HepG2 (cell line): ENCODE data around the gene ZNF684. TPM values are rescaled to one million over a fixed set of nuclear protein-coding genes. Genes with fewer than 3 reads are reported as not detected.

Experiments used
- ATM ChIP-seq: fragments of 450-650 bp; IDR thresholded peaks from 2 replicates; pipeline ENCODE4 v1.7.1; 2017; ENCODE audit warnings: mild to moderate bottlenecking, borderline replicate concordance
- CAMTA2 ChIP-seq: sonication (generic); formaldehyde crosslinking; IDR thresholded peaks from 2 replicates; pipeline ENCODE4 v1.4.0; 2020; ENCODE audit warnings: mild to moderate bottlenecking, missing genetic modification reagents, borderline replicate concordance
- CBX1 ChIP-seq: IDR thresholded peaks from one replicate; pipeline ENCODE4 v1.6.1; 2016; ENCODE audit warnings: antibody characterized with exemption, low read depth
- ETV5 ChIP-seq: IDR thresholded peaks from 2 replicates; pipeline ENCODE4 v1.6.1; 2018; ENCODE audit warnings: missing biosample characterization, missing genetic modification reagents, inconsistent platforms, borderline replicate concordance
- FOXC1 ChIP-seq: sonication (generic); formaldehyde crosslinking; IDR thresholded peaks from 2 replicates; pipeline ENCODE4 v1.8.0; 2022; ENCODE audit warnings: mild to moderate bottlenecking, missing genetic modification reagents, borderline replicate concordance
- GATAD1 ChIP-seq: IDR thresholded peaks from 2 replicates; pipeline ENCODE4 v1.6.1; 2016; ENCODE audit warnings: missing genetic modification reagents, missing compliant biosample characterization
- GZF1 ChIP-seq: sonication (generic); formaldehyde crosslinking; IDR thresholded peaks from 2 replicates; pipeline ENCODE4 v1.5.1; 2020; ENCODE audit warnings: mild to moderate bottlenecking, missing genetic modification reagents
- HNRNPK ChIP-seq: fragments of 200-400 bp; formaldehyde crosslinking; IDR thresholded peaks from 2 replicates; pipeline ENCODE4 v1.6.1; 2018; ENCODE audit warnings: low read length, low read depth, moderate library complexity, mild to moderate bottlenecking; ENCODE audit not compliant: poor library complexity, severe bottlenecking
- MEF2D ChIP-seq: sonication (generic); formaldehyde crosslinking; IDR thresholded peaks from 2 replicates; pipeline ENCODE4 v1.5.1; 2020; ENCODE audit warnings: mild to moderate bottlenecking, missing genetic modification reagents
- MYPOP ChIP-seq: sonication (generic); formaldehyde crosslinking; IDR thresholded peaks from 2 replicates; pipeline ENCODE4 v1.8.1; 2023; ENCODE audit warnings: mild to moderate bottlenecking, moderate library complexity, missing genetic modification reagents
- NFE2L1 ChIP-seq: sonication (generic); formaldehyde crosslinking; IDR thresholded peaks from 2 replicates; pipeline ENCODE4 v1.4.0; 2020; ENCODE audit warnings: missing genetic modification reagents, mild to moderate bottlenecking, borderline replicate concordance
- NR2C2 ChIP-seq: sonication (generic); formaldehyde crosslinking; IDR thresholded peaks from 2 replicates; pipeline ENCODE4 v1.4.0; 2020; ENCODE audit warnings: missing genetic modification reagents, mild to moderate bottlenecking, moderate library complexity, borderline replicate concordance
- TBP ChIP-seq: sonication (generic); formaldehyde crosslinking; IDR thresholded peaks from 2 replicates; pipeline ENCODE4 v1.5.0; 2020; ENCODE audit warnings: missing genetic modification reagents
- TFAP4 ChIP-seq: sonication (generic); IDR thresholded peaks from 2 replicates; pipeline ENCODE4 v1.6.1; 2016; ENCODE audit warnings: low read depth, borderline replicate concordance
- THRA ChIP-seq: sonication (generic); formaldehyde crosslinking; IDR thresholded peaks from 2 replicates; pipeline ENCODE4 v1.4.0; 2020; ENCODE audit warnings: missing genetic modification reagents, borderline replicate concordance
- ZBTB7B ChIP-seq: sonication (generic); formaldehyde crosslinking; IDR thresholded peaks from 2 replicates; pipeline ENCODE4 v1.4.0; 2020; ENCODE audit warnings: missing genetic modification reagents
- ZFP36L1 ChIP-seq: sonication (generic); formaldehyde crosslinking; IDR thresholded peaks from 2 replicates; pipeline ENCODE4 v1.8.0; 2022; ENCODE audit warnings: mild to moderate bottlenecking, missing genetic modification reagents, moderate library complexity
- ZNF121 ChIP-seq: sonication (generic); formaldehyde crosslinking; IDR thresholded peaks from 2 replicates; pipeline ENCODE4 v1.5.0; 2020; ENCODE audit warnings: mild to moderate bottlenecking, missing genetic modification reagents
- ZNF230 ChIP-seq: sonication (generic); formaldehyde crosslinking; IDR thresholded peaks from 2 replicates; pipeline ENCODE4 v1.4.0; 2020; ENCODE audit warnings: mild to moderate bottlenecking, missing genetic modification reagents
- ZNF33B ChIP-seq: sonication (generic); formaldehyde crosslinking; IDR thresholded peaks from 2 replicates; pipeline ENCODE4 v1.5.1; 2020; ENCODE audit warnings: mild to moderate bottlenecking, missing genetic modification reagents
- ZNF468 ChIP-seq: sonication (generic); formaldehyde crosslinking; IDR thresholded peaks from 2 replicates; pipeline ENCODE4 v1.8.0; 2022; ENCODE audit warnings: mild to moderate bottlenecking, moderate library complexity, missing genetic modification reagents
- ZNF557 ChIP-seq: sonication (generic); formaldehyde crosslinking; IDR thresholded peaks from 2 replicates; pipeline ENCODE4 v1.4.0; 2020; ENCODE audit warnings: missing genetic modification reagents
- ZNF768 ChIP-seq: sonication (generic); formaldehyde crosslinking; IDR thresholded peaks from 2 replicates; pipeline ENCODE4 v1.4.0; 2020; ENCODE audit warnings: missing genetic modification reagents
- ZSCAN21 ChIP-seq: sonication (generic); formaldehyde crosslinking; IDR thresholded peaks from 2 replicates; pipeline ENCODE4 v1.8.0; 2022; ENCODE audit warnings: mild to moderate bottlenecking, missing genetic modification reagents, moderate library complexity, borderline replicate concordance
- polyA plus RNA-seq, 8 experiments: library from polyadenylated mRNA; depleted of rRNA in 3 of 8; stranded (reverse) in 7 of 8; unstranded in 1 of 8; fragments of >200 nt; fragmentation: Illumina TruSeq in 4 of 8; extraction: Trizol in 4 of 8; gene quantifications; 2 replicates each; pipeline versions ENCODE4 v1.2.1 to v1.2.3, GENCODE V29; 2011 to 2016; ENCODE audit warnings: low read depth in 4 of 8, missing spikeins in 1 of 8, mixed read lengths in 1 of 8; ENCODE audit not compliant: insufficient read depth in 1 of 8
- total RNA-seq, 5 experiments: library from RNA; depleted of rRNA; stranded (reverse); fragments of >200 nt; fragmentation: Illumina TruSeq; extraction: Trizol; gene quantifications; 2 replicates each; pipeline ENCODE4 v1.2.3, GENCODE V29; 2016; ENCODE audit warnings: low read depth in 1 of 5

The ZNF684 gene
- total and polyA plus RNA-seq, 2 of the 13 experiments (the other 11 are each of a cell fraction or from before 2014, with no cell fraction given): 6.5 to 15.2 TPM

GRCh38 chr1:40508375-40509341 is 22.8 kb upstream of the ZNF684 start, which contains the start of gene EXO5 (continued):
- no peak for TF ChIP-seq THRA (CRISPR knock-in tag)
- 0 out of 2 replicates have a peak, but pooled peaks have one; percentile 75 for TF ChIP-seq ZNF33B (CRISPR knock-in tag)
- 0 out of 2 replicates have a peak, but pooled peaks have one; percentile 51 for TF ChIP-seq TBP (CRISPR knock-in tag)
- TF ChIP-seq MEF2D (CRISPR knock-in tag): 0 out of 2 replicates have a peak, but pooled peaks have one; percentile 37
- no peak for TF ChIP-seq GZF1 (CRISPR knock-in tag)
- no peak for TF ChIP-seq NFE2L1 (CRISPR knock-in tag)
- TF ChIP-seq FOXC1 (CRISPR knock-in tag): peak; percentile 91
- TF ChIP-seq HNRNPK: no peak
- TF ChIP-seq CAMTA2 (CRISPR knock-in tag): peak; percentile 81
- peak; percentile 62 for TF ChIP-seq NR2C2 (CRISPR knock-in tag)
- TF ChIP-seq ATM: no peak
- peak; percentile 79 for TF ChIP-seq ZNF768 (CRISPR knock-in tag)
- peak; percentile 53; the same call in 1 of the 2 replicates for TF ChIP-seq ETV5 (CRISPR knock-in tag)
- TF ChIP-seq GATAD1 (CRISPR knock-in tag): peak; percentile 91
- peak; percentile 47; the same call in 1 of the 2 replicates for TF ChIP-seq TFAP4
- TF ChIP-seq CBX1: no peak
- peak; percentile 25; the same call in 1 of the 2 replicates for TF ChIP-seq ZNF121 (CRISPR knock-in tag)
- no peak for TF ChIP-seq ZNF468 (CRISPR knock-in tag)
- TF ChIP-seq ZNF557 (CRISPR knock-in tag): peak; percentile 42; the same call in 1 of the 2 replicates
- TF ChIP-seq ZSCAN21 (CRISPR knock-in tag): peak; percentile 59
- TF ChIP-seq ZFP36L1 (CRISPR knock-in tag): peak; percentile 78; the same call in 1 of the 2 replicates
- 0 out of 2 replicates have a peak, but pooled peaks have one; percentile 25 for TF ChIP-seq ZBTB7B
- peak; percentile 84 for TF ChIP-seq ZNF230 (CRISPR knock-in tag)
- TF ChIP-seq MYPOP (CRISPR knock-in tag): peak; percentile 83; the same call in 1 of the 2 replicates
